ENCODE results near the gene DNAJB1.
"Not testable (repeated sequence)": the region's sequence is repeated elsewhere in the genome, so short reads cannot be mapped to it uniquely, and the experiment has no call there.

DNAJB1 gene

GRCh38 chr19:14551134-14552005 is 33.2 kb upstream of the DNAJB1 start:
- H3K27me3 ChIP-seq (ENCODE audit: insufficient read depth, low read length); H3K9me3 ChIP-seq (ENCODE audit: insufficient read depth, low read depth, low read length); H3K9ac ChIP-seq (ENCODE audit: low read depth, low read length); H3K4me3 ChIP-seq (ENCODE audit: low read length); H3K27ac ChIP-seq (ENCODE audit: low read length); H3K36me3 ChIP-seq (ENCODE audit: insufficient read depth, low read depth, low read length); H3K4me1 ChIP-seq (ENCODE audit: insufficient read depth, low read length): not testable (repeated sequence)

GRCh38 chr19:14550201-14550754 is 32.1 kb upstream of the DNAJB1 start:
- Histone ChIP-seq H3K4me1 (ENCODE audit: insufficient read depth, low read length) (no peaks in the 10 kb centered on the region), H3K9ac (ENCODE audit: low read depth, low read length) (no peak overlapping the region), H3K36me3 (ENCODE audit: insufficient read depth, low read depth, low read length) (no peaks in the 10 kb centered on the region)

GRCh38 chr19:14545716-14546082 is 27.5 kb upstream of the DNAJB1 start:
- Histone ChIP-seq H3K27me3 (ENCODE audit: insufficient read depth, low read length) (no peaks in the 10 kb centered on the region), H3K9ac (ENCODE audit: low read depth, low read length) (no peak overlapping the region), H3K4me3 (ENCODE audit: low read length) (no peak overlapping the region), H3K36me3 (ENCODE audit: insufficient read depth, low read depth, low read length) (no peaks in the 10 kb centered on the region), H3K4me1 (ENCODE audit: insufficient read depth, low read length) (no peaks in the 10 kb centered on the region), H3K27ac (ENCODE audit: low read length) (no peak overlapping the region), H3K9me3 (ENCODE audit: insufficient read depth, low read depth, low read length) (no peaks in the 10 kb centered on the region)

More at GRCh38 chr19:14550201-14550754, 32.1 kb upstream of the DNAJB1 start:
- H3K9me3 ChIP-seq (ENCODE audit: insufficient read depth, low read depth, low read length), result no peaks in the 10 kb centered on the region
- no peak overlapping the region for H3K4me3 ChIP-seq (ENCODE audit: low read length)
- H3K27me3 ChIP-seq (ENCODE audit: insufficient read depth, low read length), result no peaks in the 10 kb centered on the region
- no peak overlapping the region for H3K27ac ChIP-seq (ENCODE audit: low read length)

GRCh38 chr19:14544977-14545715 is 26.9 kb upstream of the DNAJB1 start:
- no peak overlapping the region for H3K4me3 ChIP-seq (ENCODE audit: low read length)
- no peak overlapping the region for H3K9ac ChIP-seq (ENCODE audit: low read depth, low read length)

GRCh38 chr19:14544047-14544446 is 25.9 kb upstream of the DNAJB1 start:
- no peaks in the 10 kb centered on the region for H3K9me3 ChIP-seq (ENCODE audit: insufficient read depth, low read depth, low read length)
- no peaks in the 10 kb centered on the region for H3K4me1 ChIP-seq (ENCODE audit: insufficient read depth, low read length)
- H3K27ac ChIP-seq (ENCODE audit: low read length), result no peak overlapping the region
- no peaks in the 10 kb centered on the region for H3K36me3 ChIP-seq (ENCODE audit: insufficient read depth, low read depth, low read length)
- H3K27me3 ChIP-seq (ENCODE audit: insufficient read depth, low read length), result no peaks in the 10 kb centered on the region
- H3K9ac ChIP-seq (ENCODE audit: low read depth, low read length), result no peak overlapping the region
- H3K4me3 ChIP-seq (ENCODE audit: low read length), result no peak overlapping the region

More at GRCh38 chr19:14544977-14545715, 26.9 kb upstream of the DNAJB1 start:
- Histone ChIP-seq H3K27ac (ENCODE audit: low read length) (no peak overlapping the region), H3K4me1 (ENCODE audit: insufficient read depth, low read length) (no peaks in the 10 kb centered on the region), H3K9me3 (ENCODE audit: insufficient read depth, low read depth, low read length) (no peaks in the 10 kb centered on the region), H3K36me3 (ENCODE audit: insufficient read depth, low read depth, low read length) (no peaks in the 10 kb centered on the region), H3K27me3 (ENCODE audit: insufficient read depth, low read length) (no peaks in the 10 kb centered on the region)

GRCh38 chr19:14542711-14543328 is 24.6 kb upstream of the DNAJB1 start:
- Histone ChIP-seq H3K36me3 (ENCODE audit: insufficient read depth, low read depth, low read length) (no peaks in the 10 kb centered on the region), H3K9me3 (ENCODE audit: insufficient read depth, low read depth, low read length) (no peaks in the 10 kb centered on the region), H3K27me3 (ENCODE audit: insufficient read depth, low read length) (no peaks in the 10 kb centered on the region), H3K4me3 (ENCODE audit: low read length) (no peak overlapping the region), H3K27ac (ENCODE audit: low read length) (no peak overlapping the region), H3K9ac (ENCODE audit: low read depth, low read length) (no peak overlapping the region; the same call in 1 of the 2 replicates), H3K4me1 (ENCODE audit: insufficient read depth, low read length) (no peaks in the 10 kb centered on the region)

- not testable (repeated sequence) for H3K4me3 ChIP-seq (ENCODE audit: low read length); H3K9me3 ChIP-seq (ENCODE audit: insufficient read depth, low read depth, low read length); H3K27ac ChIP-seq (ENCODE audit: low read length); H3K27me3 ChIP-seq (ENCODE audit: insufficient read depth, low read length); H3K9ac ChIP-seq (ENCODE audit: low read depth, low read length); H3K36me3 ChIP-seq (ENCODE audit: insufficient read depth, low read depth, low read length); H3K4me1 ChIP-seq (ENCODE audit: insufficient read depth, low read length)
Observed at GRCh38 chr19:14541979-14542378, 23.8 kb upstream of the DNAJB1 start.

GRCh38 chr19:14540741-14541525 is 22.7 kb upstream of the DNAJB1 start:
- no peak overlapping the region for H3K4me3 ChIP-seq (ENCODE audit: low read length)
- H3K27me3 ChIP-seq (ENCODE audit: insufficient read depth, low read length), result no peaks in the 10 kb centered on the region
- no peak overlapping the region for H3K9ac ChIP-seq (ENCODE audit: low read depth, low read length)

GRCh38 chr19:14536926-14537692 is 18.9 kb upstream of the DNAJB1 start:
- H3K36me3 ChIP-seq (ENCODE audit: insufficient read depth, low read depth, low read length), result no peaks in the 10 kb centered on the region
- H3K27ac ChIP-seq (ENCODE audit: low read length), result no peak overlapping the region
- no peaks in the 10 kb centered on the region; the same call in 1 of the 2 replicates for H3K4me1 ChIP-seq (ENCODE audit: insufficient read depth, low read length)
- H3K9ac ChIP-seq (ENCODE audit: low read depth, low read length), result no peak overlapping the region
- no peaks in the 10 kb centered on the region for H3K9me3 ChIP-seq (ENCODE audit: insufficient read depth, low read depth, low read length)
- no peaks in the 10 kb centered on the region for H3K27me3 ChIP-seq (ENCODE audit: insufficient read depth, low read length)
- H3K4me3 ChIP-seq (ENCODE audit: low read length), result peak overlapping the region; percentile 40

More at GRCh38 chr19:14540741-14541525, 22.7 kb upstream of the DNAJB1 start:
- no peaks in the 10 kb centered on the region for H3K36me3 ChIP-seq (ENCODE audit: insufficient read depth, low read depth, low read length)
- H3K4me1 ChIP-seq (ENCODE audit: insufficient read depth, low read length), result no peaks in the 10 kb centered on the region; the same call in 1 of the 2 replicates
- H3K27ac ChIP-seq (ENCODE audit: low read length), result no peak overlapping the region
- no peaks in the 10 kb centered on the region for H3K9me3 ChIP-seq (ENCODE audit: insufficient read depth, low read depth, low read length)

GRCh38 chr19:14533450-14533849 is 15.3 kb upstream of the DNAJB1 start:
- Histone ChIP-seq H3K9me3 (ENCODE audit: insufficient read depth, low read depth, low read length) (no peaks in the 10 kb centered on the region), H3K4me1 (ENCODE audit: insufficient read depth, low read length) (no peaks in the 10 kb centered on the region; the same call in 1 of the 2 replicates), H3K4me3 (ENCODE audit: low read length) (no peak overlapping the region), H3K9ac (ENCODE audit: low read depth, low read length) (no peak overlapping the region), H3K27ac (ENCODE audit: low read length) (no peak overlapping the region), H3K36me3 (ENCODE audit: insufficient read depth, low read depth, low read length) (no peaks in the 10 kb centered on the region), H3K27me3 (ENCODE audit: insufficient read depth, low read length) (no peaks in the 10 kb centered on the region)
